ENCODE measurements around the gene MMP1. TPM values are rescaled to one million over a fixed set of nuclear protein-coding genes. Genes with fewer than 3 reads are reported as not detected.

The MMP1 gene
- total RNA-seq, 1 experiment from 2014 or later, result 0.15 TPM

- Histone ChIP-seq H3K4me3 (ENCODE audit: low read depth in 2 of 2, low read length in 2 of 2) (no peak overlapping the region), H3K4me1 (ENCODE audit: control insufficient read depth, insufficient read depth, low read length) (no peaks in the 10 kb centered on the region), H3K27ac (ENCODE audit: low read length) (no peak overlapping the region), H3K36me3 (ENCODE audit: control insufficient read depth, insufficient read depth, low read length) (no peaks in the 10 kb centered on the region), H3K27me3 (ENCODE audit: control insufficient read depth, insufficient read depth, low read length) (peaks cover 30% of the 10 kb centered on the region), H3K9me3 (ENCODE audit: control insufficient read depth, insufficient read depth, low read depth, low read length) (no peaks in the 10 kb centered on the region)
- in situ Hi-C loops (cut with HindIII; ENCODE audit: low pct_unique_long_range_greater_than_20kb, low sequenced_read_pairs) (no loop called here), intact Hi-C loops (cut with micrococcal nuclease; ENCODE audit: unreplicated experiment) (no loop called here)
- DNase-seq (ENCODE audit: low read depth, low spot score) (no peak), ATAC-seq (no peak)
- BruUV-seq (replicated peaks), result no TSS peak
- TF ChIP-seq CTCF (IDR thresholded peaks at IDR 0.05) (no peak), TCF7L2 (IDR thresholded peaks at IDR 0.05; ENCODE audit: low read depth, low read length) (no peak), REST (IDR thresholded peaks at IDR 0.05; ENCODE audit: insufficient read depth in 1 of 2, low read depth in 2 of 2, low read length in 1 of 2) (no peak), POLR2AphosphoS5 (IDR thresholded peaks at IDR 0.05; ENCODE audit: low read depth, low read length) (no peak), SIN3A (IDR thresholded peaks at IDR 0.05; ENCODE audit: borderline replicate concordance, insufficient read depth, low read depth, low read length) (no peak)
- ChIA-PET CTCF (no interaction called here), POLR2A (no interaction called here)
Measured at GRCh38 chr11:102837156-102837555, 39.2 kb upstream of the MMP1 start.

DNA sequence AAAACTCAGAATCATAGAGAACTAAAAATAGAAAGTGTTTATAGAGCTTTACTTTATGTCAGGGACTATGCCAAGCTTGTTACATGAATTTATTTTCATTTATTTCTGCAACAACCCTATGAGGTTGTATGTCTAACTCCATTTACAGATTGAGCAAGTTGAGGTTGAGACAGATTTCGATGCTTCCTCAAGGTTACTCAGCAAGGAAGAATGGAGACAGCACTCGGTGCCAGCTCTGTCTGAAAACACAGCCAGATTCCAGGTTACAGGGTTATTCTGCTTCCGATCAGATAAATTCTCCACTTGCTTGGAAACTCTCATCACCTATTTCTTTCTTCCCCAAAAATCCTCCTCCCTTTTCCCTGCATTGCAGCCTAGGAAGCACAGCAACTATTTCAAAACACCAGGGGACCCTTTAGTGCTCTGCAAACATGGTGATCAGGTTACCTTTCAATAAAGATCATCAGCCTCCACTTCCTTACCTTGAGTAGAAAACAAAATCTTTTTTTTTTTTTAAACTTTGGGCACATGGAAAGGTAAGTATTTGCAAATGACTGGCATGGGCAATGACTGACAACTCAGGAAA lies 38.4 kb upstream of the MMP1 start:
- Histone ChIP-seq H3K27ac (ENCODE audit: low read length) (no peak overlapping the region), H3K36me3 (ENCODE audit: control insufficient read depth, insufficient read depth, low read length) (no peaks in the 10 kb centered on the region), H3K9me3 (ENCODE audit: control insufficient read depth, insufficient read depth, low read depth, low read length) (no peaks in the 10 kb centered on the region), H3K4me3 (ENCODE audit: low read depth in 2 of 2, low read length in 2 of 2) (no peak overlapping the region), H3K27me3 (ENCODE audit: control insufficient read depth, insufficient read depth, low read length) (peaks cover 26% of the 10 kb centered on the region), H3K4me1 (ENCODE audit: control insufficient read depth, insufficient read depth, low read length) (peaks cover 1% of the 10 kb centered on the region; the same call in 1 of the 2 replicates)
- ChIA-PET POLR2A (no interaction called here), CTCF (interaction anchor here (0.6 to 0.9 kb wide), 2 partner anchors 78 to 106 kb away, joined by 3 to 5 read pairs; no protein-coding TSS in a partner anchor)
- DNase-seq (ENCODE audit: low read depth, low spot score) (no peak), ATAC-seq (no peak)
- intact Hi-C loops (cut with micrococcal nuclease; ENCODE audit: unreplicated experiment), result no loop called here
- BruUV-seq (replicated peaks), result no TSS peak
- in situ Hi-C loops (cut with HindIII; ENCODE audit: low pct_unique_long_range_greater_than_20kb, low sequenced_read_pairs), result no loop called here
- TF ChIP-seq CTCF (IDR thresholded peaks at IDR 0.05) (no peak), SIN3A (IDR thresholded peaks at IDR 0.05; ENCODE audit: borderline replicate concordance, insufficient read depth, low read depth, low read length) (no peak), REST (IDR thresholded peaks at IDR 0.05; ENCODE audit: insufficient read depth in 1 of 2, low read depth in 2 of 2, low read length in 1 of 2) (no peak), POLR2AphosphoS5 (IDR thresholded peaks at IDR 0.05; ENCODE audit: low read depth, low read length) (no peak), TCF7L2 (IDR thresholded peaks at IDR 0.05; ENCODE audit: low read depth, low read length) (no peak)

Data from Panc1 (cell line).